ENCODE measurements around the gene LIPE.
"Not testable (repeated sequence)": the region's sequence is repeated elsewhere in the genome, so short reads cannot be mapped to it uniquely, and the experiment has no call there.

Gene LIPE, protein sequence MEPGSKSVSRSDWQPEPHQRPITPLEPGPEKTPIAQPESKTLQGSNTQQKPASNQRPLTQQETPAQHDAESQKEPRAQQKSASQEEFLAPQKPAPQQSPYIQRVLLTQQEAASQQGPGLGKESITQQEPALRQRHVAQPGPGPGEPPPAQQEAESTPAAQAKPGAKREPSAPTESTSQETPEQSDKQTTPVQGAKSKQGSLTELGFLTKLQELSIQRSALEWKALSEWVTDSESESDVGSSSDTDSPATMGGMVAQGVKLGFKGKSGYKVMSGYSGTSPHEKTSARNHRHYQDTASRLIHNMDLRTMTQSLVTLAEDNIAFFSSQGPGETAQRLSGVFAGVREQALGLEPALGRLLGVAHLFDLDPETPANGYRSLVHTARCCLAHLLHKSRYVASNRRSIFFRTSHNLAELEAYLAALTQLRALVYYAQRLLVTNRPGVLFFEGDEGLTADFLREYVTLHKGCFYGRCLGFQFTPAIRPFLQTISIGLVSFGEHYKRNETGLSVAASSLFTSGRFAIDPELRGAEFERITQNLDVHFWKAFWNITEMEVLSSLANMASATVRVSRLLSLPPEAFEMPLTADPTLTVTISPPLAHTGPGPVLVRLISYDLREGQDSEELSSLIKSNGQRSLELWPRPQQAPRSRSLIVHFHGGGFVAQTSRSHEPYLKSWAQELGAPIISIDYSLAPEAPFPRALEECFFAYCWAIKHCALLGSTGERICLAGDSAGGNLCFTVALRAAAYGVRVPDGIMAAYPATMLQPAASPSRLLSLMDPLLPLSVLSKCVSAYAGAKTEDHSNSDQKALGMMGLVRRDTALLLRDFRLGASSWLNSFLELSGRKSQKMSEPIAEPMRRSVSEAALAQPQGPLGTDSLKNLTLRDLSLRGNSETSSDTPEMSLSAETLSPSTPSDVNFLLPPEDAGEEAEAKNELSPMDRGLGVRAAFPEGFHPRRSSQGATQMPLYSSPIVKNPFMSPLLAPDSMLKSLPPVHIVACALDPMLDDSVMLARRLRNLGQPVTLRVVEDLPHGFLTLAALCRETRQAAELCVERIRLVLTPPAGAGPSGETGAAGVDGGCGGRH

GRCh38 chr19:42427313-42427712 lies at the start of gene LIPE:
LIPE (minus strand) TSS chr19:42427388; CDS start chr19:42427149, 239 bp downstream.
- DNase-seq (ENCODE audit: low spot score): no peak

- DNase-seq (ENCODE audit: low spot score): no peak
Measured at GRCh38 chr19:42475366-42475765, 48.2 kb upstream of the LIPE start.

DNA sequence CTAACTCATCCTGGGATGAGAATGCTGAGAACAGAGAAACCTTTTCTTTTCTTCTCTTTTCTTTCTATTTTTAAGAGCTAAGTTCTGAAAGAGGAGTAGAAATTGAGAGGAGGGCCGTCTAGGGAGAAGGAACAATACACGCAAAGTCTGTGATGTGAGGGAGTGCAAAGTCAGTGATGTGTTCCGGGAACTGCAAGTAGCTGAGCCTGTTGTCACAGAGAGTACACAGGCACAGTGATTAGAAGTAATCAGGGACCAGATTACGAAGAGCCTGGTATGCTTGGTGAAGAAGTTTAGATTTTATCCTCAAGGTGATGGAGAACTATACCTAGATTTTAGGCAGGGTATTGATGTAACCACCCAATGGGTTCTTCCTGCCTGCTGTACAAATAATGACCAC lies 47.6 kb upstream of the LIPE start:
- DNase-seq (ENCODE audit: low spot score): no peak

GRCh38 chr19:42473686-42474085 lies 46.5 kb upstream of the LIPE start:
- DNase-seq (ENCODE audit: low spot score): no peak

DNA sequence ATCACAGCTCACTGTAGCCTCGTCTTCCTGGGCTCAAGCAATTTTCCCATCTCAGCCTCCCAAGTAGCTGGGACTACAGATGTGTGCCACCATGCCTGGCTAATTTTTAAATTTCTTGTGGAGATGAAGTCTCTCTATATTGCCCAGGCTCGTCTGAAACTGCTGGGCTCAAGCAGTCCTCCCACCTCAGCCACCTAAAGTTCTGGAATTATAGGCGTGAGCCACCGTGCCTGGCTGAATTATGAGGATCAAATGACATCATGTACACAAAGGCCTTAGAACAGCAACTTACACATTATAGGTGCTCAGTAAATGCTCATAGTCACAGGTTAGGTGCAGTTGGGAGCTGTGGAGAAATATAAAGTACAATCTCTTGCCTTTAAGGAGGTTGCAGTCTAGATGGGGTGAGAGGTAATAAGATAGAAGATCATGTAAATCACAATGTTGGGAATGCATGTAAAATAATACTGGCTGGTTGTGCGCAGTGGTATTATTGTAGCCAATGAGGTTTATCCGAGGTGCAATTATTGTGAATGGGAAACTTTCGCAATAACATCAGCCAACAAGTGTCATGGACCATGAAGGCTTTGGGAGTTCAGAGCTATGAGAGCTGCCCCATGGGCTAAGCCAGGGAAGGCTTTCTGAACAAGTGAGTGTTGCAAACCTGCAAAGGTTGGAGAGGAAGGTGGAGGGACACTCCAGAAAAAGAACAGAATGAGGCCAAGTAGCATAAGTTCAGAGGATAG lies 45.4 kb upstream of the LIPE start:
- DNase-seq (ENCODE audit: low spot score): no peak

- no peak for DNase-seq (ENCODE audit: low spot score)
Measured at GRCh38 chr19:42471554-42472249, 44.5 kb upstream of the LIPE start.

GRCh38 chr19:42469311-42470235 lies 42.4 kb upstream of the LIPE start:
- no peak for DNase-seq (ENCODE audit: low spot score)

DNA sequence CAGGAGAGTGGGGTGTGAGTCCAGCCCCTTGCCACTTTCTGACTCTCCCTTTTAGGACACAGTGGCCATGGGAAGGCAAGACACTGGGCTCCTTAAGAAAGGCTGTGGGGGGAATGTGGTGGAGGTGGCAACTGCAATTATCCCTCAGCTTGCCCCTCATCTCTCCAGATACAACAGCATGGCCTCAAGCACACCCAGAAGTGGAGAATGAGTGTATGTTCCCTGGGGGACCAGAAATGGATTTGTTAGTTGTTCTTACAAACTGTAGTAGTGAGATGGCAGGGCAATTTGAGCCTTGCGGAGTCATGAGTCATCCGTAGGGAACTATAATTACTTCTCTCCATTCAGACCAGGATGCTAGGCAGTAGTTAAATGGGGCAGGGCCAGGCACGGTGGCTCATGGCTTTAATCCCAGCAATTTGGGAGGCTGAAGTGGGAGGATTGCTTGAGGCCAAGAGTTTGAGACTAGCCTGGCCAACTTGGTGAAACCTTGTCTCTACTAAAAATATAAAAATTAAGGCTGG lies 41.1 kb upstream of the LIPE start:
- no peak for DNase-seq (ENCODE audit: low spot score)

DNA sequence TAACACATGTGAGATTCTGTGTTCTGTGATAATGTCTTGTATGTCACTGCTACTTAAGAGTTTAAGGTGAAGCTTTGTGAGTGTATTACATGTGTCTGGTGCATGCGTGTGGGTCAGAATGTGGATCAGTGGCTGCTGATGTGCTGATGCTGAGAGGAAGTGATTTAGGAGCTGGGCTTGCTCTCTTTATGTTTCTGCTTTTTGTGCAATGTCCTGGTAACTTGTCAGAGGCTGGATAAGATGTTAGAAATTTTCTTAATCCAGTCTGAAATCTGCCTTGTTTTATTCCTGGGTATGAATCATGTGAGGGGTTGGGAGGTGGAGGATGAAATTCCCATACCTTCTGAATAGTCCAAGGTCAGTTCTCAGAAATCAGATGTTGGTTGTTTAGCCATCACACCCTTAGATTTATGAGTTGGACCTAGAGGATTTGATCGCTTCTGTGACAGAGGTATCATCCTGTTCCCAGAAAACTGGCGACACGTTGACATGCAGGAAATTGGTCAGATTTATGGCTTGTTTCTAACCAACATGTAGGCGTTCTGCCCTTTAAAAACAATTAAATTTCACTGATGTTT lies 40.1 kb upstream of the LIPE start:
- DNase-seq (ENCODE audit: low spot score): no peak

- no peak for DNase-seq (ENCODE audit: low spot score)
Measured at GRCh38 chr19:42466521-42467182, 39.5 kb upstream of the LIPE start.

DNA sequence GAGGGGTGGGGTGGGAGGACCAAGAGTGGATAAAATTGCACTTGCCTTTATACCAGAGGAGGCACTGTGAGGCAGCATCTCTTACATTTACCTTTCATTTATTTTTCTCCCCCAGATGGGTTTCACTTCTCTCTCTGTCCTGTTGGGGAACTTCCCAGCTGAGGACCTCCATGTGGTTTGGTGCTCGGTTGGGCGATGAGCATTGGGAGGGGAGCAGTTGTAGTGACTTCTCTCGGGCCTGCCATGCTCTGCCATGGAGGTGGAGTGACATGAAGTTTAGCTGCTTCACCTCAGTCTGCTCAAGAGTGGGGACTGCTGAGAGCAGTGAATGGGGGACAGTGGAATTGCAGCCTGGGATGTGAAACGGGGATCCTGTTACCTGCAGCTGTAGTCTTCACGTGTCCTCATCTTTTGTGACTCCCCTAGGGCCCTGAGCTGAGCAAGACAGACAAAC lies 38.7 kb upstream of the LIPE start:
- DNase-seq (ENCODE audit: low spot score): no peak

GRCh38 chr19:42461700-42462324 lies 34.6 kb upstream of the LIPE start:
- no peak for DNase-seq (ENCODE audit: low spot score)

- not testable (repeated sequence) for DNase-seq (ENCODE audit: low spot score)
Measured at GRCh38 chr19:42461231-42461630, 34.0 kb upstream of the LIPE start.

DNA sequence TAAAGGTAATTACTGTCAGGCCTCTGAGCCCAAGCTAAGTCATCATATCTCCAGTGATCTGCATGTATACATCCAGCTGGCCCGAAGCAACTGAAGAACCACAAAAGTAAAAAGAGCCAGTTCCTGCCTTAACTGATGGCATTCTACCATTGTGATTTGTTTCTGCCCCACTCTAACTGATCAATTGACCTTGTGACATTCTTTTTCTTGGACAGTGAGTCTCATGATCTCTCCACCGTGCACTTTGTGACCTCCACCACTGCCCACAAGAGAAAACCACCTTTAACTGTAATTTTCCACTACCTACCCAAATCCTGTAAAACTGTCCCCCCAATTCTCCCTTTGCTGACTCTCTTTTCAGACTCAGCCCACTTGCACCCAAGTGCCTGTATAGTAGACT lies 32.7 kb upstream of the LIPE start:
- no peak for DNase-seq (ENCODE audit: low spot score)

- no peak for DNase-seq (ENCODE audit: low spot score)
Measured at GRCh38 chr19:42455621-42456081, 28.5 kb upstream of the LIPE start.

GRCh38 chr19:42455086-42455485 lies 27.9 kb upstream of the LIPE start:
- no peak for DNase-seq (ENCODE audit: low spot score)

GRCh38 chr19:42452590-42452989 lies 25.4 kb upstream of the LIPE start:
- no peak for DNase-seq (ENCODE audit: low spot score)

- DNase-seq (ENCODE audit: low spot score): peak; percentile 89
Measured at GRCh38 chr19:42450314-42450934, 23.2 kb upstream of the LIPE start.
